Mesenchymal stem cell (in vitro differentiated cells and primary cell): ENCODE data around the gene RYR2.

Source experiments
- DNase-seq: peaks from one replicate; pipeline ENCODE4 v3.0.0-alpha.2; 2013
- H2AFZ ChIP-seq: one replicate; pipeline ENCODE4 v1.6.1; 2013; ENCODE audit warnings: low read depth, mild to moderate bottlenecking, control low read depth, inconsistent platforms, low read length, moderate library complexity
- H2AK5ac ChIP-seq: 2 replicates; pipeline ENCODE4 v1.6.1; 2013; ENCODE audit warnings: low read length, moderate library complexity, mild to moderate bottlenecking, inconsistent platforms; ENCODE audit not compliant: severe bottlenecking
- H2BK120ac ChIP-seq: one replicate; pipeline ENCODE4 v1.6.1; 2013; ENCODE audit warnings: low read depth, mild to moderate bottlenecking, inconsistent platforms, low read length, moderate library complexity
- H2BK12ac ChIP-seq, 2 experiments: one replicate each; pipeline ENCODE4 v1.6.1; 2013; ENCODE audit warnings: inconsistent platforms in 2 of 2, low read length in 2 of 2, mild to moderate bottlenecking in 2 of 2, moderate library complexity in 2 of 2, control low read depth in 1 of 2
- H2BK15ac ChIP-seq: one replicate; pipeline ENCODE4 v1.6.1; 2013; ENCODE audit warnings: mild to moderate bottlenecking, low read depth, inconsistent platforms; ENCODE audit not compliant: poor library complexity, severe bottlenecking
- H2BK5ac ChIP-seq: 2 replicates; pipeline ENCODE4 v1.6.1; 2013; ENCODE audit warnings: low read depth, mild to moderate bottlenecking, low read length, control low read depth, inconsistent platforms; ENCODE audit not compliant: poor library complexity, severe bottlenecking
- H3K14ac ChIP-seq, 2 experiments: one replicate each; pipeline ENCODE4 v1.6.1; 2013; ENCODE audit warnings: inconsistent platforms in 2 of 2, low read length in 2 of 2, control low read depth in 1 of 2, mild to moderate bottlenecking in 1 of 2, moderate library complexity in 1 of 2
- H3K18ac ChIP-seq, 2 experiments: one replicate each; pipeline ENCODE4 v1.6.1; 2013; ENCODE audit warnings: inconsistent platforms in 2 of 2, low read length in 2 of 2, control low read depth in 1 of 2, low read depth in 1 of 2, mild to moderate bottlenecking in 1 of 2
- H3K23ac ChIP-seq, 2 experiments: one replicate each; pipeline ENCODE4 v1.6.1; 2013; ENCODE audit warnings: inconsistent platforms in 2 of 2, low read length in 2 of 2, mild to moderate bottlenecking in 2 of 2, moderate library complexity in 2 of 2, control low read depth in 1 of 2
- H3K27ac ChIP-seq: 2 replicates; pipeline ENCODE4 v1.5.1; 2013; ENCODE audit warnings: mild to moderate bottlenecking, moderate library complexity, low read length, control low read depth, inconsistent platforms; ENCODE audit not compliant: poor library complexity, severe bottlenecking
- H3K27me3 ChIP-seq, 2 experiments: 2 replicates each; pipeline versions ENCODE4 v1.6.1 to v1.7.0; 2013; ENCODE audit warnings: low read length in 2 of 2, mild to moderate bottlenecking in 2 of 2, moderate library complexity in 2 of 2, control low read depth in 1 of 2, inconsistent platforms in 1 of 2; ENCODE audit not compliant: control insufficient read depth in 1 of 2, insufficient read depth in 1 of 2
- H3K36me3 ChIP-seq, 2 experiments: 2 replicates each; pipeline versions ENCODE4 v1.6.1 to v1.7.0; 2013; ENCODE audit warnings: low read length in 2 of 2, control low read depth in 1 of 2, inconsistent platforms in 1 of 2, low read depth in 1 of 2, mild to moderate bottlenecking in 1 of 2; ENCODE audit not compliant: insufficient read depth in 2 of 2, control insufficient read depth in 1 of 2
- H3K4ac ChIP-seq, 2 experiments: one replicate each; pipeline ENCODE4 v1.6.1; 2013; ENCODE audit warnings: inconsistent platforms in 2 of 2, low read length in 2 of 2, mild to moderate bottlenecking in 2 of 2, moderate library complexity in 2 of 2, control low read depth in 1 of 2, low read depth in 1 of 2
- H3K4me1 ChIP-seq: 2 replicates; pipeline ENCODE4 v1.6.1; 2013; ENCODE audit warnings: low read depth, low read length, control low read depth; ENCODE audit not compliant: control insufficient read depth, insufficient read depth
- H3K4me2 ChIP-seq: 2 replicates; pipeline ENCODE4 v1.6.1; 2013; ENCODE audit warnings: low read length, mild to moderate bottlenecking, inconsistent platforms; ENCODE audit not compliant: poor library complexity, severe bottlenecking
- H3K4me3 ChIP-seq, 2 experiments: 2 replicates each; pipeline versions ENCODE4 v1.5.1 to v1.7.0; 2013; ENCODE audit warnings: low read length in 2 of 2, mild to moderate bottlenecking in 2 of 2, control low read depth in 1 of 2, low read depth in 1 of 2; ENCODE audit not compliant: insufficient read depth in 1 of 2
- H3K79me1 ChIP-seq: replicated peaks from 2 replicates; pipeline ENCODE4 v1.6.1; 2013; ENCODE audit warnings: mild to moderate bottlenecking, control low read depth, low read length, inconsistent platforms; ENCODE audit not compliant: poor library complexity, severe bottlenecking
- H3K9ac ChIP-seq: 2 replicates; pipeline ENCODE4 v1.7.0; 2013; ENCODE audit warnings: mild to moderate bottlenecking, low read length, moderate library complexity
- H3K9me3 ChIP-seq: 2 replicates; pipeline ENCODE4 v1.7.0; 2013; ENCODE audit warnings: mild to moderate bottlenecking, low read length; ENCODE audit not compliant: control insufficient read depth
- H4K8ac ChIP-seq: one replicate; pipeline ENCODE4 v1.6.1; 2013; ENCODE audit warnings: inconsistent platforms, mild to moderate bottlenecking, low read length, moderate library complexity
- H4K91ac ChIP-seq: one replicate; pipeline ENCODE4 v1.6.1; 2013; ENCODE audit warnings: mild to moderate bottlenecking, low read length, inconsistent platforms
- WGBS: methylation state at CpG from one replicate; pipeline ENCODE4 v1.1.7; 2013; ENCODE audit warnings: mixed read lengths; 5-methylcytosine and 5-hydroxymethylcytosine counted together

The RYR2 gene

GRCh38 chr1:237004116-237004515, 37.9 kb upstream of the RYR2 start, which contains the start of gene MT1HL1:
Gene MT1HL1 (minus strand): TSS chr1:237004441. CDS start chr1:237004372, 69 bp downstream.
- no peak for DNase-seq
- no peak within 1 kb of the TSS for H2BK15ac ChIP-seq
- WGBS: 92% methylated on average over 18 of the region's 18 CpGs

DNA sequence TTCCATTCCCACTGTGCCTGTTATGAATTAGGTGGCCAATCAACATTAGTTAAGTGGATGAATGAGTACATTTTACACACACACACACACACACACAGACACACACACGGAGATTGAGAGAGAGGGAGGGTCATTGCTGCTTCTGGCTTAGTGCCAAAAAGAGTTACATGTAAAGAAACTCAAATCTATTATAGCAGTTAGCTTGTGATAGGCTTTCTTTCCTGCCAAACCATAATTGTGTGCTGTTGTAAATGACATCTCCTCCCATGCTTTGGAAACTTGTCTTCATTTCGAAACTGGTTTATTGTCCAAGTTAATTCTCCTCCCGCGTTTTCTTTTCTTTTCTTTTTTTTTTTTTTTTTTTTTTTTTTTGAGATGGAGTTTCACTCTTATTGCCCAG, 36.3 kb upstream of the RYR2 start:
- Histone ChIP-seq H4K91ac (no peak overlapping the region), H2AFZ (no peak overlapping the region), H3K4me1 (no peaks in the 10 kb centered on the region), H2BK15ac (no peak overlapping the region), H2BK5ac (no peak overlapping the region), H3K4ac (no peak overlapping the region), H3K36me3 (no peaks in the 10 kb centered on the region), H3K4me3 (no peak overlapping the region), H3K4me2 (no peak overlapping the region), H3K79me1 (no peaks in the 10 kb centered on the region), H3K9ac (no peak overlapping the region), H3K18ac (no peak overlapping the region), H3K23ac (no peak overlapping the region), H3K27me3 (peaks cover 0 to 14% of the 10 kb centered on the region in 2 experiments), H2AK5ac (no peak overlapping the region), H3K9me3 (no peaks in the 10 kb centered on the region), H2BK12ac (no peak overlapping the region), H3K14ac (no peak overlapping the region), H4K8ac (no peak overlapping the region), H2BK120ac (no peak overlapping the region), H3K27ac (no peak overlapping the region)
- DNase-seq: no peak
- WGBS: 94% methylated on average over 3 of the region's 4 CpGs

More at GRCh38 chr1:237004116-237004515, 37.9 kb upstream of the RYR2 start, which contains the start of gene MT1HL1:
- H3K27me3 ChIP-seq: peaks cover 0 to 7% of the 10 kb centered on the region in 2 experiments
- no peaks in the 10 kb centered on the region for H3K79me1 ChIP-seq
- no peak within 1 kb of the TSS for H2BK12ac ChIP-seq
- H3K14ac ChIP-seq: no peak within 1 kb of the TSS
- H3K36me3 ChIP-seq: no peaks in the 10 kb centered on the region
- no peak within 1 kb of the TSS for H3K4me3 ChIP-seq
- no peak within 1 kb of the TSS for H2BK5ac ChIP-seq
- H2BK120ac ChIP-seq: no peak within 1 kb of the TSS
- H3K9me3 ChIP-seq: no peaks in the 10 kb centered on the region
- H4K8ac ChIP-seq: no peak within 1 kb of the TSS
- no peak within 1 kb of the TSS for H3K4ac ChIP-seq
- H3K4me1 ChIP-seq: no peaks in the 10 kb centered on the region
- H3K18ac ChIP-seq: no peak within 1 kb of the TSS
- H3K4me2 ChIP-seq: no peak within 1 kb of the TSS
- H3K27ac ChIP-seq: no peak within 1 kb of the TSS
- H4K91ac ChIP-seq: no peak within 1 kb of the TSS
- H3K9ac ChIP-seq: no peak within 1 kb of the TSS
- no peak within 1 kb of the TSS for H3K23ac ChIP-seq
- no peak within 1 kb of the TSS for H2AFZ ChIP-seq
- H2AK5ac ChIP-seq: no peak within 1 kb of the TSS

DNA sequence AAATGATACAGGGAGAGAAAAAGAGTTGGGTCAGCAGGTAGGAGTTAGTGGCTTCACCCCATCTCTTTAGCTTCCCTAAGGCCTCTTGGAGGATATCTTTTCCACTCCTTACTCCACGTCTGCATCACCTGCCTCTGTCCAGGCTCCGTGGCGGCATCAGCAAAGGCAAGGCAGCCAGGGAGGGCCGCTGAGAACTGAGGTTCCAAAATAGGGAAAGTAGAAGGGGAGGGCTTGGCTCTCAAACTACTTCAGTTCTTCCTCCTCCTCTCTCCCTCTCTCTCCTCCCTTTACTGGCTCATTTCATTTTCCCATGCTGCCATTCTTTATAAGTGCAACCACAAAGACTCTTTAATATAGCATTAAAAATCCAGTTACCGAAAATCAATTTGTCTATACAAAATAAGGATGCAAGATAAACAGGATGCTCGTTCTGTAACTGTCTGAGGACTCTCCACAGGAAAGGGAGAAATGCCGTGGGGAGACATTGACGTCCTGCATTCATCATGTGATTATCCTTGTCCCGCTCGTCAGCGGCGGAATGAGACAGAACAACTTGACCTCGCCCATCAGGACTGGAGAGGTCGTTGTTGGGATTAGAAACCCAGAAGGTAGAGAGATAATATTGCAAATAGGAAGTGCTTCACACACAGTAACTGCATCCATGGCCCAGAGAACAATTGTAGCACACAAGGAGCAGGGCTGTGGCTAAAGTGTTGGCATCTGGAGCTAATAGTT, 34.7 kb upstream of the RYR2 start:
- Histone ChIP-seq H2AFZ (no peak overlapping the region), H3K79me1 (no peaks in the 10 kb centered on the region), H3K4me1 (no peaks in the 10 kb centered on the region), H2BK5ac (no peak overlapping the region), H2AK5ac (no peak overlapping the region), H3K4ac (no peak overlapping the region), H2BK120ac (no peak overlapping the region), H3K14ac (no peak overlapping the region), H3K4me2 (no peak overlapping the region), H3K27me3 (peaks cover 0 to 14% of the 10 kb centered on the region in 2 experiments), H2BK15ac (no peak overlapping the region), H3K23ac (no peak overlapping the region), H3K18ac (no peak overlapping the region), H3K4me3 (no peak overlapping the region), H4K91ac (no peak overlapping the region), H3K27ac (no peak overlapping the region), H2BK12ac (no peak overlapping the region), H4K8ac (no peak overlapping the region), H3K9me3 (no peaks in the 10 kb centered on the region), H3K36me3 (no peaks in the 10 kb centered on the region), H3K9ac (no peak overlapping the region)
- no peak for DNase-seq
- 68% methylated on average over 13 of the region's 14 CpGs for WGBS

- Histone ChIP-seq H3K9ac (no peak overlapping the region), H2AK5ac (no peak overlapping the region), H3K27ac (no peak overlapping the region), H2BK120ac (no peak overlapping the region), H3K14ac (no peak overlapping the region), H2BK15ac (no peak overlapping the region), H4K91ac (no peak overlapping the region), H2AFZ (no peak overlapping the region), H3K79me1 (no peaks in the 10 kb centered on the region), H3K4ac (no peak overlapping the region), H3K27me3 (peaks cover 0 to 14% of the 10 kb centered on the region in 2 experiments), H3K23ac (no peak overlapping the region), H4K8ac (no peak overlapping the region), H3K4me3 (no peak overlapping the region), H2BK5ac (no peak overlapping the region), H3K18ac (no peak overlapping the region), H3K4me1 (peaks cover 4% of the 10 kb centered on the region), H3K36me3 (no peaks in the 10 kb centered on the region), H3K4me2 (no peak overlapping the region), H3K9me3 (no peaks in the 10 kb centered on the region), H2BK12ac (no peak overlapping the region)
- WGBS: 68% methylated on average over 4 of the region's 4 CpGs
- no peak for DNase-seq
Measured at GRCh38 chr1:237009611-237010010, 32.4 kb upstream of the RYR2 start.
